ENCODE measurements around the gene ACSF3.

The ACSF3 gene

GRCh38 chr16:89172171-89172527 lies 78.5 kb downstream of the ACSF3 start:
- no peaks in the 10 kb centered on the region for H3K36me3 Mint-ChIP-seq (ENCODE audit: low read depth)
- no peak for DNase-seq
- H3K27me3 Mint-ChIP-seq, result peaks cover 2% of the 10 kb centered on the region
- peaks cover 6% of the 10 kb centered on the region for H3K4me1 Mint-ChIP-seq
- no peak for ATAC-seq
- no peaks in the 10 kb centered on the region for H3K9me3 Mint-ChIP-seq
- no peak overlapping the region for H3K4me3 Mint-ChIP-seq
- no peak overlapping the region for H3K27ac Mint-ChIP-seq

GRCh38 chr16:89172528-89173173 lies 79.0 kb downstream of the ACSF3 start:
- Mint-ChIP-seq H3K9me3 (no peaks in the 10 kb centered on the region), H3K27ac (no peak overlapping the region), H3K4me1 (peaks cover 6% of the 10 kb centered on the region), H3K36me3 (ENCODE audit: low read depth) (no peaks in the 10 kb centered on the region), H3K4me3 (no peak overlapping the region), H3K27me3 (peaks cover 2% of the 10 kb centered on the region)
- DNase-seq (no peak), ATAC-seq (no peak)

- ATAC-seq, result no peak
- Mint-ChIP-seq H3K27me3 (peaks cover 2% of the 10 kb centered on the region), H3K27ac (no peak overlapping the region), H3K4me3 (no peak overlapping the region), H3K4me1 (peaks cover 6% of the 10 kb centered on the region), H3K36me3 (ENCODE audit: low read depth) (no peaks in the 10 kb centered on the region), H3K9me3 (no peaks in the 10 kb centered on the region)
- no peak for DNase-seq
Measured at GRCh38 chr16:89173174-89173921, 79.7 kb downstream of the ACSF3 start.

GRCh38 chr16:89174055-89174827 lies 80.6 kb downstream of the ACSF3 start:
- H3K27ac Mint-ChIP-seq, result no peak overlapping the region
- ATAC-seq (no peak), DNase-seq (no peak)
- H3K9me3 Mint-ChIP-seq, result no peaks in the 10 kb centered on the region
- no peak overlapping the region for H3K4me3 Mint-ChIP-seq
- peaks cover 2% of the 10 kb centered on the region for H3K27me3 Mint-ChIP-seq
- H3K36me3 Mint-ChIP-seq (ENCODE audit: low read depth), result no peaks in the 10 kb centered on the region
- peaks cover 6% of the 10 kb centered on the region for H3K4me1 Mint-ChIP-seq

GRCh38 chr16:89174877-89175276 lies 81.2 kb downstream of the ACSF3 start:
- Mint-ChIP-seq H3K27ac (no peak overlapping the region), H3K27me3 (peaks cover 2% of the 10 kb centered on the region), H3K9me3 (no peaks in the 10 kb centered on the region), H3K4me1 (peaks cover 6% of the 10 kb centered on the region), H3K36me3 (ENCODE audit: low read depth) (no peaks in the 10 kb centered on the region), H3K4me3 (no peak overlapping the region)
- no peak for ATAC-seq
- DNase-seq, result no peak

- no peak for DNase-seq
- Mint-ChIP-seq H3K9me3 (no peaks in the 10 kb centered on the region), H3K4me1 (peaks cover 5% of the 10 kb centered on the region), H3K4me3 (no peak overlapping the region), H3K27me3 (peaks cover 2% of the 10 kb centered on the region), H3K36me3 (ENCODE audit: low read depth) (no peaks in the 10 kb centered on the region), H3K27ac (no peak overlapping the region)
- ATAC-seq, result no peak
Measured at GRCh38 chr16:89175280-89176146, 81.9 kb downstream of the ACSF3 start.

GRCh38 chr16:89176147-89176690 lies 82.6 kb downstream of the ACSF3 start:
- H3K27me3 Mint-ChIP-seq, result no peaks in the 10 kb centered on the region
- no peaks in the 10 kb centered on the region for H3K4me1 Mint-ChIP-seq
- H3K27ac Mint-ChIP-seq, result no peak overlapping the region
- no peak overlapping the region for H3K4me3 Mint-ChIP-seq
- ATAC-seq (no peak), DNase-seq (no peak)
- no peaks in the 10 kb centered on the region for H3K9me3 Mint-ChIP-seq
- no peaks in the 10 kb centered on the region for H3K36me3 Mint-ChIP-seq (ENCODE audit: low read depth)

- H3K27ac Mint-ChIP-seq, result no peak overlapping the region
- no peaks in the 10 kb centered on the region for H3K27me3 Mint-ChIP-seq
- H3K4me1 Mint-ChIP-seq, result no peaks in the 10 kb centered on the region
- DNase-seq (no peak), ATAC-seq (no peak)
- no peak overlapping the region for H3K4me3 Mint-ChIP-seq
- H3K36me3 Mint-ChIP-seq (ENCODE audit: low read depth), result no peaks in the 10 kb centered on the region
- H3K9me3 Mint-ChIP-seq, result no peaks in the 10 kb centered on the region
Measured at GRCh38 chr16:89176717-89177116, 83.1 kb downstream of the ACSF3 start.

GRCh38 chr16:89177501-89177900 lies 83.8 kb downstream of the ACSF3 start:
- Mint-ChIP-seq H3K4me3 (no peak overlapping the region), H3K36me3 (ENCODE audit: low read depth) (no peaks in the 10 kb centered on the region), H3K27me3 (no peaks in the 10 kb centered on the region), H3K9me3 (no peaks in the 10 kb centered on the region), H3K4me1 (no peaks in the 10 kb centered on the region), H3K27ac (no peak overlapping the region)
- DNase-seq (no peak), ATAC-seq (no peak)

GRCh38 chr16:89178453-89179147 lies 84.9 kb downstream of the ACSF3 start:
- H3K36me3 Mint-ChIP-seq (ENCODE audit: low read depth), result no peaks in the 10 kb centered on the region
- ATAC-seq (no peak), DNase-seq (no peak)
- no peaks in the 10 kb centered on the region for H3K27me3 Mint-ChIP-seq
- no peak overlapping the region for H3K27ac Mint-ChIP-seq
- no peaks in the 10 kb centered on the region for H3K4me1 Mint-ChIP-seq
- H3K9me3 Mint-ChIP-seq, result no peaks in the 10 kb centered on the region
- no peak overlapping the region for H3K4me3 Mint-ChIP-seq

GRCh38 chr16:89179148-89179484 lies 85.5 kb downstream of the ACSF3 start:
- ATAC-seq, result no peak
- no peaks in the 10 kb centered on the region for H3K27me3 Mint-ChIP-seq

GRCh38 chr16:89179656-89180315 lies 86.1 kb downstream of the ACSF3 start:
- Mint-ChIP-seq H3K9me3 (no peaks in the 10 kb centered on the region), H3K4me1 (no peaks in the 10 kb centered on the region), H3K4me3 (no peak overlapping the region), H3K27ac (no peak overlapping the region), H3K36me3 (ENCODE audit: low read depth) (no peaks in the 10 kb centered on the region), H3K27me3 (no peaks in the 10 kb centered on the region)
- no peak for DNase-seq
- no peak for ATAC-seq

More at GRCh38 chr16:89179148-89179484, 85.5 kb downstream of the ACSF3 start:
- Mint-ChIP-seq H3K36me3 (ENCODE audit: low read depth) (no peaks in the 10 kb centered on the region), H3K27ac (no peak overlapping the region), H3K9me3 (no peaks in the 10 kb centered on the region), H3K4me3 (no peak overlapping the region), H3K4me1 (no peaks in the 10 kb centered on the region)
- no peak for DNase-seq

GRCh38 chr16:89183463-89183862 lies 89.8 kb downstream of the ACSF3 start:
- Mint-ChIP-seq H3K4me1 (no peaks in the 10 kb centered on the region), H3K27ac (no peak overlapping the region), H3K27me3 (no peaks in the 10 kb centered on the region), H3K36me3 (ENCODE audit: low read depth) (no peaks in the 10 kb centered on the region), H3K4me3 (no peak overlapping the region), H3K9me3 (no peaks in the 10 kb centered on the region)
- DNase-seq (no peak), ATAC-seq (no peak)
